Neuronal stem cell (in vitro differentiated cells): Measurements from ENCODE around the gene SULT1C2. TPM values are rescaled to one million over a fixed set of nuclear protein-coding genes. Genes with fewer than 3 reads are reported as not detected.

Experiments
- DNase-seq: peaks from one replicate; pipeline ENCODE4 v3.0.0-alpha.2; 2013; ENCODE audit warnings: low spot score
- H2AFZ ChIP-seq: one replicate; pipeline ENCODE4 v1.6.1; 2013; ENCODE audit warnings: mild to moderate bottlenecking, low read length, inconsistent platforms
- H2AK5ac ChIP-seq: 2 replicates; pipeline ENCODE4 v1.6.1; 2013; ENCODE audit warnings: low read depth, mild to moderate bottlenecking, inconsistent platforms, low read length, moderate library complexity, mixed read lengths
- H2BK120ac ChIP-seq: 2 replicates; pipeline ENCODE4 v1.6.1; 2013; ENCODE audit warnings: low read depth, mild to moderate bottlenecking, inconsistent platforms, low read length, moderate library complexity, mixed read lengths
- H2BK12ac ChIP-seq: one replicate; pipeline ENCODE4 v1.6.1; 2013; ENCODE audit warnings: low read length, inconsistent platforms
- H2BK15ac ChIP-seq: 2 replicates; pipeline ENCODE4 v1.6.1; 2013; ENCODE audit warnings: mild to moderate bottlenecking, low read length, inconsistent platforms, mixed read lengths
- H2BK5ac ChIP-seq: one replicate; pipeline ENCODE4 v1.6.1; 2013; ENCODE audit warnings: inconsistent platforms, mild to moderate bottlenecking, low read length, moderate library complexity
- H3K14ac ChIP-seq: one replicate; pipeline ENCODE4 v1.6.1; 2013; ENCODE audit warnings: low read length, inconsistent platforms
- H3K18ac ChIP-seq: 2 replicates; pipeline ENCODE4 v1.6.1; 2013; ENCODE audit warnings: low read length, inconsistent platforms
- H3K23ac ChIP-seq: 2 replicates; pipeline ENCODE4 v1.6.1; 2013; ENCODE audit warnings: low read depth, mild to moderate bottlenecking, mixed read lengths, low read length, inconsistent platforms; ENCODE audit not compliant: poor library complexity
- H3K27ac ChIP-seq: replicated peaks from 3 replicates; pipeline ENCODE4 v1.5.1; 2013; ENCODE audit warnings: low read length, inconsistent platforms
- H3K27me3 ChIP-seq, 3 experiments: 2 replicates each; pipeline ENCODE4 v1.6.1; 2013; ENCODE audit warnings: low read length in 3 of 3, mild to moderate bottlenecking in 2 of 3, inconsistent platforms in 1 of 3, low read depth in 1 of 3, mixed read lengths in 1 of 3, moderate library complexity in 1 of 3; ENCODE audit not compliant: control insufficient read depth in 3 of 3, insufficient read depth in 3 of 3
- H3K36me3 ChIP-seq, 2 donors: replicated peaks in 1 of 2; 2 replicates each; pipeline ENCODE4 v1.6.1; 2013; ENCODE audit warnings: low read length in 2 of 2; ENCODE audit not compliant: control insufficient read depth in 2 of 2, insufficient read depth in 2 of 2
- H3K4ac ChIP-seq: 2 replicates; pipeline ENCODE4 v1.6.1; 2013; ENCODE audit warnings: inconsistent platforms, mild to moderate bottlenecking, low read length, moderate library complexity
- H3K4me1 ChIP-seq, 2 donors: 1 replicate in 1 of 2; 2 replicates in 1 of 2; pipeline ENCODE4 v1.6.1; 2013; ENCODE audit warnings: low read length in 2 of 2, low read depth in 1 of 2; ENCODE audit not compliant: control insufficient read depth in 2 of 2, insufficient read depth in 1 of 2
- H3K4me2 ChIP-seq: one replicate; pipeline ENCODE4 v1.6.1; 2013; ENCODE audit warnings: mild to moderate bottlenecking, low read length, inconsistent platforms; ENCODE audit not compliant: insufficient read depth, poor library complexity, severe bottlenecking
- H3K4me3 ChIP-seq, 2 donors: 2 replicates each; pipeline ENCODE4 v1.5.1; 2013; ENCODE audit warnings: low read length in 2 of 2, mild to moderate bottlenecking in 2 of 2, inconsistent platforms in 1 of 2, moderate library complexity in 1 of 2
- H3K79me1 ChIP-seq: one replicate; pipeline ENCODE4 v1.6.1; 2013; ENCODE audit warnings: low read depth, mild to moderate bottlenecking, inconsistent platforms, low read length, moderate library complexity
- H3K9ac ChIP-seq: one replicate; pipeline ENCODE4 v1.6.1; 2013; ENCODE audit warnings: mild to moderate bottlenecking, low read depth, low read length, inconsistent platforms; ENCODE audit not compliant: poor library complexity
- H3K9me3 ChIP-seq, 2 donors: replicated peaks in 1 of 2; 2 replicates each; pipeline versions ENCODE3 to v1.6.1; 2013; ENCODE audit warnings: low read length in 2 of 2, mild to moderate bottlenecking in 2 of 2, inconsistent platforms in 1 of 2, low read depth in 1 of 2, mixed read lengths in 1 of 2, moderate library complexity in 1 of 2; ENCODE audit not compliant: control insufficient read depth in 2 of 2, insufficient read depth in 1 of 2
- H4K8ac ChIP-seq: one replicate; pipeline ENCODE4 v1.6.1; 2013; ENCODE audit warnings: low read depth, mild to moderate bottlenecking, inconsistent platforms, low read length, moderate library complexity
- H4K91ac ChIP-seq: one replicate; pipeline ENCODE4 v1.6.1; 2013; ENCODE audit warnings: low read length, low read depth, mild to moderate bottlenecking, inconsistent platforms; ENCODE audit not compliant: poor library complexity
- whole genome bisulfite sequencing, 2 donors: extraction: QIAGEN DNeasy Blood & Tissue Kit; methylation state at CpG; one replicate each; pipeline ENCODE4 v1.1.7; 2013; ENCODE audit warnings: missing lambda C conversion rate in 2 of 2, mixed read lengths in 1 of 2; ENCODE audit not compliant: insufficient read length in 2 of 2, insufficient replicate concordance in 1 of 2; ENCODE audit errors: extremely low coverage in 2 of 2; 5-methylcytosine and 5-hydroxymethylcytosine counted together
- polyA plus RNA-seq, 2 experiments: library from polyadenylated mRNA; stranded (reverse); fragments of 200-250 nt; gene quantifications; one replicate each; pipeline ENCODE4 v1.2.3, GENCODE V29; 2013

SULT1C2 gene
- 1.1 TPM for polyA plus RNA-seq (2013, experiment 1 of 2)
- polyA plus RNA-seq (2013, experiment 2 of 2), result 1.2 TPM

GRCh38 chr2:108288534-108289106 is at the start of gene SULT1C2:
SULT1C2 (plus strand) TSS chr2:108288895; CDS start chr2:108293668, 4,773 bp downstream.
- Histone ChIP-seq H3K23ac (peak within 1 kb of the TSS; percentile 46), H3K27me3 (no peaks in the 10 kb centered on the region), H3K9ac (no peak within 1 kb of the TSS), H3K4me2 (peak within 1 kb of the TSS; percentile 35), H3K27ac (peak within 1 kb of the TSS; percentile 31), H2BK15ac (peak within 1 kb of the TSS; percentile 83), H3K9me3 (peaks cover 0 to 1% of the 10 kb centered on the region in 2 donors), H3K36me3 (no peaks in the 10 kb centered on the region), H2BK120ac (peak within 1 kb of the TSS; percentile 83), H3K79me1 (no peaks in the 10 kb centered on the region), H3K4me1 (peaks cover 8 to 9% of the 10 kb centered on the region in 2 donors), H3K4me3 (peak within 1 kb of the TSS in 1 of 2 donors; percentile 36), H3K14ac (peak within 1 kb of the TSS; percentile 83), H2BK12ac (peak within 1 kb of the TSS; percentile 77), H4K91ac (no peak within 1 kb of the TSS), H3K18ac (peak within 1 kb of the TSS; percentile 68), H2AK5ac (peak within 1 kb of the TSS; percentile 85), H2BK5ac (peak within 1 kb of the TSS; percentile 39), H3K4ac (no peak within 1 kb of the TSS), H2AFZ (peak within 1 kb of the TSS; percentile 83), H4K8ac (no peak within 1 kb of the TSS)
- peak; percentile 31 for DNase-seq
- no CpG with 5 or more reads among the region's 7 CpGs for WGBS, 2 donors

GRCh38 chr2:108239786-108240185 is 48.9 kb upstream of the SULT1C2 start, which contains the start of gene SULT1C3:
SULT1C3 (plus strand) TSS chr2:108239968; CDS start chr2:108247195, 7,227 bp downstream.
- Histone ChIP-seq H3K4ac (no peak within 1 kb of the TSS), H3K27me3 (no peaks in the 10 kb centered on the region), H3K23ac (no peak within 1 kb of the TSS), H3K4me1 (no peaks in the 10 kb centered on the region), H2BK15ac (no peak within 1 kb of the TSS), H3K9me3 (peaks cover 0 to 5% of the 10 kb centered on the region in 2 donors), H4K8ac (no peak within 1 kb of the TSS), H3K4me2 (no peak within 1 kb of the TSS), H4K91ac (no peak within 1 kb of the TSS), H2BK5ac (no peak within 1 kb of the TSS), H3K79me1 (no peaks in the 10 kb centered on the region), H3K14ac (no peak within 1 kb of the TSS), H3K9ac (no peak within 1 kb of the TSS), H3K36me3 (no peaks in the 10 kb centered on the region), H3K4me3 (no peak within 1 kb of the TSS), H2AFZ (no peak within 1 kb of the TSS), H2BK120ac (no peak within 1 kb of the TSS), H2AK5ac (no peak within 1 kb of the TSS), H2BK12ac (no peak within 1 kb of the TSS), H3K18ac (no peak within 1 kb of the TSS), H3K27ac (no peak within 1 kb of the TSS)
- no peak for DNase-seq
- WGBS, 2 donors, result no CpG with 5 or more reads among the region's 2 CpGs

GRCh38 chr2:108240966-108241365 is 47.7 kb upstream of the SULT1C2 start:
- no peak overlapping the region for H2AFZ ChIP-seq
- no peak overlapping the region for H3K4me2 ChIP-seq
- peaks cover 0 to 9% of the 10 kb centered on the region in 2 donors for H3K9me3 ChIP-seq
- no peaks in the 10 kb centered on the region for H3K36me3 ChIP-seq
- no peak overlapping the region for H4K91ac ChIP-seq
- no peak overlapping the region for H3K18ac ChIP-seq
- no peak overlapping the region for H3K27ac ChIP-seq
- no peak for DNase-seq
- H2BK12ac ChIP-seq, result no peak overlapping the region
- WGBS, 2 donors, result no CpG with 5 or more reads among the region's 5 CpGs
- H4K8ac ChIP-seq, result no peak overlapping the region
- no peak overlapping the region for H3K14ac ChIP-seq
- H3K23ac ChIP-seq, result no peak overlapping the region
- H3K4me3 ChIP-seq, result peak overlapping the region in 1 of 2 donors; percentile 29
- no peak overlapping the region for H2BK5ac ChIP-seq
- H2BK120ac ChIP-seq, result no peak overlapping the region
- H3K27me3 ChIP-seq, result no peaks in the 10 kb centered on the region
- no peak overlapping the region for H3K4ac ChIP-seq
- no peaks in the 10 kb centered on the region for H3K79me1 ChIP-seq
- no peak overlapping the region for H2BK15ac ChIP-seq
- no peaks in the 10 kb centered on the region for H3K4me1 ChIP-seq
- no peak overlapping the region for H2AK5ac ChIP-seq
- H3K9ac ChIP-seq, result no peak overlapping the region

GRCh38 chr2:108243566-108243965 is 45.1 kb upstream of the SULT1C2 start:
- Histone ChIP-seq H2BK12ac (no peak overlapping the region), H2BK5ac (no peak overlapping the region), H3K9me3 (peaks cover 0 to 5% of the 10 kb centered on the region in 2 donors), H3K36me3 (no peaks in the 10 kb centered on the region), H4K91ac (no peak overlapping the region), H3K9ac (no peak overlapping the region), H3K23ac (no peak overlapping the region), H3K4ac (no peak overlapping the region), H3K27ac (no peak overlapping the region), H4K8ac (no peak overlapping the region), H3K4me3 (no peak overlapping the region), H3K18ac (no peak overlapping the region), H2AK5ac (no peak overlapping the region), H2AFZ (no peak overlapping the region), H3K4me2 (no peak overlapping the region), H3K79me1 (no peaks in the 10 kb centered on the region), H3K4me1 (no peaks in the 10 kb centered on the region), H3K27me3 (no peaks in the 10 kb centered on the region), H2BK120ac (no peak overlapping the region), H3K14ac (no peak overlapping the region), H2BK15ac (no peak overlapping the region)
- no CpG with 5 or more reads among the region's 1 CpG for WGBS, 2 donors
- DNase-seq, result no peak
